DND-41 (cell line): ENCODE data around the gene PCCB.

ENCODE experiments used
- EZH2 ChIP-seq: IDR thresholded peaks from 3 replicates; pipeline ENCODE4 v1.6.1; 2012; ENCODE audit warnings: borderline replicate concordance, low read depth, mild to moderate bottlenecking, moderate library complexity, low read length, inconsistent platforms; ENCODE audit not compliant: severe bottlenecking
- TF ChIP-seq, protein P1 (sequence below): IDR thresholded peaks from 2 replicates; pipeline ENCODE4 v1.5.1; 2012; ENCODE audit warnings: borderline replicate concordance, low read length, moderate library complexity, mild to moderate bottlenecking; ENCODE audit not compliant: poor library complexity, severe bottlenecking; ENCODE audit errors: extremely low read depth

DNA sequence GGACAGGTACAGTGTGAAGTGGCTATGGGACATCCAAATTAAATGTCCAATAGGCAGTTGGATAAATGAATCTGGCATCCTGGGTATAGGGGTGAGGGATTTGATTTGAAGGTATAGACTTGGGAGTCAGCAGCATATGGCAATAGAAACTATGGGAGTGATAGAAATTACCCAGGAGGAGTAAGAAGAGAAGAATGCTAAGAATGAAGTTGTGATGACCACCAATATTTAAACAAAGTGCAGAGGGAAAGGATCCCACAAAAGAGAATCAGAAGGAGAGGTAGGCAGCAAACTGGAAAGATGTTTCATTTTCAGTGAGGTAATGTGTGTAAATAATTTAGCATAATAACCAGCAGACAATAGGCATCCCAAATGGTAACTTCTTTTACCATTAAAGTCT, 40.2 kb upstream of the PCCB start:
- TF ChIP-seq, protein P1, sequence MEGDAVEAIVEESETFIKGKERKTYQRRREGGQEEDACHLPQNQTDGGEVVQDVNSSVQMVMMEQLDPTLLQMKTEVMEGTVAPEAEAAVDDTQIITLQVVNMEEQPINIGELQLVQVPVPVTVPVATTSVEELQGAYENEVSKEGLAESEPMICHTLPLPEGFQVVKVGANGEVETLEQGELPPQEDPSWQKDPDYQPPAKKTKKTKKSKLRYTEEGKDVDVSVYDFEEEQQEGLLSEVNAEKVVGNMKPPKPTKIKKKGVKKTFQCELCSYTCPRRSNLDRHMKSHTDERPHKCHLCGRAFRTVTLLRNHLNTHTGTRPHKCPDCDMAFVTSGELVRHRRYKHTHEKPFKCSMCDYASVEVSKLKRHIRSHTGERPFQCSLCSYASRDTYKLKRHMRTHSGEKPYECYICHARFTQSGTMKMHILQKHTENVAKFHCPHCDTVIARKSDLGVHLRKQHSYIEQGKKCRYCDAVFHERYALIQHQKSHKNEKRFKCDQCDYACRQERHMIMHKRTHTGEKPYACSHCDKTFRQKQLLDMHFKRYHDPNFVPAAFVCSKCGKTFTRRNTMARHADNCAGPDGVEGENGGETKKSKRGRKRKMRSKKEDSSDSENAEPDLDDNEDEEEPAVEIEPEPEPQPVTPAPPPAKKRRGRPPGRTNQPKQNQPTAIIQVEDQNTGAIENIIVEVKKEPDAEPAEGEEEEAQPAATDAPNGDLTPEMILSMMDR, result no peak
- TF ChIP-seq EZH2, result no peak
